CD4-positive, alpha-beta T cell (primary cell): ENCODE results near the gene RPS6KA2. TPM values are rescaled to one million over a fixed set of nuclear protein-coding genes. Genes with fewer than 3 reads are reported as not detected.
A peak's percentile ranks its signal among the peaks of the same experiment; 100 is the strongest.

Experiments
- ATAC-seq: fragments of 200-7000 bp; cut with Tn5 transposase; one replicate; pipeline ENCODE4 v1.10.0; 2022; ENCODE audit warnings: mild to moderate bottlenecking; ENCODE audit not compliant: poor library complexity
- CTCF ChIA-PET: fragments of 350-600 bp; sonication (Branson Sonifier 250); formaldehyde crosslinking; loops from one replicate; lab custom pipeline; 2021; ENCODE audit warnings: antibody characterized with exemption, inconsistent platforms; lab: Charles Lee
- POLR2A ChIA-PET: fragments of 350-600 bp; sonication (Branson Sonifier 250); formaldehyde crosslinking; loops from one replicate; lab custom pipeline; 2021; ENCODE audit warnings: antibody characterized with exemption, inconsistent platforms; lab: Charles Lee
- DNase-seq, 14 experiments: peaks; one replicate each; pipeline ENCODE4 v3.0.0-alpha.2; 2013 to 2020; ENCODE audit warnings: mixed read lengths in 2 of 14
- H3K27ac ChIP-seq, 2 donors: one replicate each; pipeline versions ENCODE4 v1.5.1 to v1.7.0; 2013; ENCODE audit warnings: low read length in 2 of 2, low read depth in 1 of 2, mild to moderate bottlenecking in 1 of 2
- H3K27me3 ChIP-seq, 2 experiments: 1 replicate in 1 of 2; 2 replicates in 1 of 2; pipeline versions ENCODE4 v1.6.1 to v1.7.0; 2013; ENCODE audit warnings: low read length in 2 of 2, control low read depth in 1 of 2, mild to moderate bottlenecking in 1 of 2, moderate library complexity in 1 of 2; ENCODE audit not compliant: insufficient read depth in 2 of 2, control insufficient read depth in 1 of 2
- H3K36me3 ChIP-seq: one replicate; pipeline ENCODE4 v1.6.1; 2013; ENCODE audit warnings: low read length, control low read depth; ENCODE audit not compliant: insufficient read depth
- H3K4me1 ChIP-seq: one replicate; pipeline ENCODE4 v1.6.1; 2013; ENCODE audit warnings: low read length, control low read depth; ENCODE audit not compliant: insufficient read depth
- H3K4me3 ChIP-seq: one replicate; pipeline ENCODE4 v1.5.1; 2013; ENCODE audit warnings: mild to moderate bottlenecking, low read length, moderate library complexity
- H3K9me3 ChIP-seq, 2 experiments: 1 replicate in 1 of 2; 2 replicates in 1 of 2; pipeline versions ENCODE4 v1.6.1 to v1.7.0; 2013; ENCODE audit warnings: low read length in 2 of 2, mild to moderate bottlenecking in 2 of 2, control low read depth in 1 of 2, moderate library complexity in 1 of 2; ENCODE audit not compliant: control insufficient read depth in 1 of 2, insufficient read depth in 1 of 2
- H3K27ac Mint-ChIP-seq: one replicate; pipeline ENCODE4 v1.8.0; 2020; ENCODE audit warnings: mixed read lengths
- H3K27me3 Mint-ChIP-seq: one replicate; pipeline ENCODE4 v1.8.0; 2021; ENCODE audit warnings: mixed read lengths
- H3K36me3 Mint-ChIP-seq: one replicate; pipeline ENCODE4 v1.8.0; 2021; ENCODE audit warnings: low read depth, mixed read lengths
- H3K4me1 Mint-ChIP-seq: one replicate; pipeline ENCODE4 v1.8.0; 2021; ENCODE audit warnings: low read depth, mixed read lengths
- H3K4me3 Mint-ChIP-seq: one replicate; pipeline ENCODE4 v1.8.0; 2020; ENCODE audit warnings: mild to moderate bottlenecking, mixed read lengths
- H3K9me3 Mint-ChIP-seq: one replicate; pipeline ENCODE4 v1.8.0; 2020; ENCODE audit warnings: mixed read lengths
- CTCF ChIP-seq: fragments of 200-600 bp; IDR thresholded peaks from one replicate; pipeline ENCODE4 v1.8.0; 2022; ENCODE audit warnings: antibody characterized with exemption, mild to moderate bottlenecking
- intact Hi-C, 2 experiments: fragments of 100-400 bp; cut with DNase I in 1 of 2; cut with micrococcal nuclease in 1 of 2; formaldehyde crosslinking; loops; one replicate each; pipeline versions ENCODE4 v1.15.1 to v1.9.0; 2023 to 2025; cut with DNase I, micrococcal nuclease
- total RNA-seq, 174 experiments: library from RNA in 2 of 174; stranded (reverse) in 2 of 174; gene quantifications; one replicate each; pipeline ENCODE4 v1.2.3 and lab custom pipeline; 2021 to 2026

Gene RPS6KA2
- total RNA-seq, 2 experiments from 2014 or later: 5.6 to 6.2 TPM

- Mint-ChIP-seq H3K36me3 (peaks cover 12% of the 10 kb centered on the region), H3K4me3 (peak overlapping the region; percentile 76), H3K9me3 (peaks cover 7% of the 10 kb centered on the region), H3K27me3 (no peaks in the 10 kb centered on the region), H3K4me1 (peaks cover 79% of the 10 kb centered on the region), H3K27ac (peak overlapping the region; percentile 97)
- Histone ChIP-seq H3K9me3 (peaks cover 0 to 5% of the 10 kb centered on the region in 2 experiments), H3K36me3 (no peaks in the 10 kb centered on the region), H3K27ac (peak overlapping the region; percentile 22 to 58), H3K27me3 (no peaks in the 10 kb centered on the region), H3K4me3 (peak overlapping the region; percentile 44), H3K4me1 (peaks cover 63% of the 10 kb centered on the region)
- ChIA-PET CTCF (interaction anchor here (1.9 kb wide), 1 partner anchor 11 kb away, joined by 11 read pairs; no protein-coding TSS in a partner anchor), POLR2A (interaction anchor here (1.0 to 2.9 kb wide), 6 partner anchors 11 to 215 kb away, joined by 4 to 10 read pairs (median 4); partner anchors contain the start of gene RPS6KA2)
- intact Hi-C loops: loop anchor here in 1 of 2 experiments (10.0 kb wide), 1 partner anchor 213 kb away; the partner anchor contains the start of gene RPS6KA2
- TF ChIP-seq CTCF: no peak
- ATAC-seq (peak; percentile 79), DNase-seq (peak in 12 of 14 experiments; percentile 33 to 72 (median 50))
These were observed 215.3 kb downstream of the RPS6KA2 start for GRCh38 chr6:166411721-166412151.

- ChIA-PET CTCF (interaction anchor here (1.9 kb wide), 1 partner anchor 10 kb away, joined by 11 read pairs; no protein-coding TSS in a partner anchor), POLR2A (interaction anchor here (1.0 to 2.9 kb wide), 6 partner anchors 11 to 216 kb away, joined by 4 to 10 read pairs (median 4); partner anchors contain the start of gene RPS6KA2)
- no peaks in the 10 kb centered on the region for H3K27me3 ChIP-seq
- H3K36me3 ChIP-seq: no peaks in the 10 kb centered on the region
- DNase-seq (no peak), ATAC-seq (peak; percentile 28)
- intact Hi-C loops: loop anchor here in 1 of 2 experiments (10.0 kb wide), 1 partner anchor 214 kb away; the partner anchor contains the start of gene RPS6KA2
- peaks cover 0 to 5% of the 10 kb centered on the region in 2 experiments for H3K9me3 ChIP-seq
- peak overlapping the region; percentile 97 for H3K27ac Mint-ChIP-seq
- H3K9me3 Mint-ChIP-seq: peaks cover 6% of the 10 kb centered on the region
- no peaks in the 10 kb centered on the region for H3K27me3 Mint-ChIP-seq
- peak overlapping the region; percentile 22 to 58 for H3K27ac ChIP-seq
- peaks cover 74% of the 10 kb centered on the region for H3K4me1 Mint-ChIP-seq
- peaks cover 58% of the 10 kb centered on the region for H3K4me1 ChIP-seq
- no peak for TF ChIP-seq CTCF
- peak overlapping the region; percentile 76 for H3K4me3 Mint-ChIP-seq
- peaks cover 11% of the 10 kb centered on the region for H3K36me3 Mint-ChIP-seq
- peak overlapping the region; percentile 44 for H3K4me3 ChIP-seq
These were observed 215.8 kb downstream of the RPS6KA2 start for GRCh38 chr6:166411271-166411670.

GRCh38 chr6:166410426-166410935 lies 216.6 kb downstream of the RPS6KA2 start:
- no peaks in the 10 kb centered on the region for H3K36me3 ChIP-seq
- H3K4me1 ChIP-seq: peaks cover 51% of the 10 kb centered on the region
- Mint-ChIP-seq H3K27ac (peak overlapping the region; percentile 97), H3K4me1 (peaks cover 66% of the 10 kb centered on the region), H3K27me3 (no peaks in the 10 kb centered on the region), H3K4me3 (peak overlapping the region; percentile 20), H3K36me3 (peaks cover 11% of the 10 kb centered on the region), H3K9me3 (peaks cover 4% of the 10 kb centered on the region)
- no peak for DNase-seq
- no peaks in the 10 kb centered on the region for H3K9me3 ChIP-seq
- CTCF ChIA-PET: interaction anchor here (1.9 kb wide), 1 partner anchor 9 kb away, joined by 11 read pairs; no protein-coding TSS in a partner anchor
- no peak overlapping the region for H3K27ac ChIP-seq
- ATAC-seq: no peak
- no peaks in the 10 kb centered on the region for H3K27me3 ChIP-seq
- POLR2A ChIA-PET: interaction anchor here (0.9 to 2.9 kb wide), 3 partner anchors 10 to 78 kb away, joined by 3 to 10 read pairs (median 8); no protein-coding TSS in a partner anchor
- intact Hi-C loops: loop anchor here in 1 of 2 experiments (10.0 kb wide), 1 partner anchor 214 kb away; the partner anchor contains the start of gene RPS6KA2
- no peak overlapping the region for H3K4me3 ChIP-seq
- no peak for TF ChIP-seq CTCF
